GM23338 (cell line): ENCODE data around the gene LCOR. TPM values are rescaled to one million over a fixed set of nuclear protein-coding genes. Genes with fewer than 3 reads are reported as not detected.

Experiments used
- ATAC-seq: fragments of 200-7000 bp; cut with Tn5 transposase; 3 replicates; pipeline ENCODE4 v1.9.1; 2020
- DNase-seq: peaks from one replicate; pipeline ENCODE4 v3.0.0-alpha.2; 2015; ENCODE audit warnings: low spot score
- H2AFZ ChIP-seq: fragments of 200-600 bp; sonication (generic); 2 replicates; pipeline ENCODE4 v1.8.0; 2016; ENCODE audit warnings: antibody characterized with exemption, mild to moderate bottlenecking, moderate library complexity
- H3F3A ChIP-seq: fragments of 200-600 bp; sonication (generic); replicated peaks from 2 replicates; pipeline ENCODE4 v1.8.0; 2017; ENCODE audit warnings: antibody characterized with exemption, mixed run types, low read depth
- H3K27ac ChIP-seq: fragments of 200-600 bp; sonication (generic); 2 replicates; pipeline ENCODE4 v1.6.1; 2016; ENCODE audit warnings: low read depth
- H3K27me3 ChIP-seq: fragments of 200-600 bp; sonication (generic); 2 replicates; pipeline ENCODE4 v1.8.0; 2016; ENCODE audit warnings: mild to moderate bottlenecking, mixed run types, moderate library complexity; ENCODE audit not compliant: insufficient read depth
- H3K36me3 ChIP-seq: fragments of 200-600 bp; sonication (generic); 2 replicates; pipeline ENCODE4 v1.8.0; 2016; ENCODE audit warnings: mild to moderate bottlenecking; ENCODE audit not compliant: insufficient read depth
- H3K4me1 ChIP-seq: fragments of 200-600 bp; sonication (generic); 2 replicates; pipeline ENCODE4 v1.8.0; 2016; ENCODE audit warnings: mild to moderate bottlenecking, moderate library complexity; ENCODE audit not compliant: insufficient read depth
- H3K4me2 ChIP-seq: fragments of 200-600 bp; sonication (generic); 2 replicates; pipeline ENCODE4 v1.7.1; 2017; ENCODE audit warnings: mixed run types
- H3K4me3 ChIP-seq: fragments of 200-600 bp; sonication (generic); 2 replicates; pipeline ENCODE4 v1.6.1; 2016; ENCODE audit warnings: mixed run types
- H3K79me2 ChIP-seq: fragments of 200-600 bp; sonication (generic); replicated peaks from 2 replicates; pipeline ENCODE4 v1.8.0; 2017; ENCODE audit warnings: mild to moderate bottlenecking; ENCODE audit not compliant: insufficient read depth
- H3K9me2 ChIP-seq: fragments of 200-600 bp; sonication (generic); 2 replicates; pipeline ENCODE4 v1.8.0; 2017; ENCODE audit not compliant: insufficient read depth
- H4K20me1 ChIP-seq: fragments of 200-600 bp; sonication (generic); replicated peaks from 2 replicates; pipeline ENCODE4 v1.8.0; 2017; ENCODE audit warnings: mild to moderate bottlenecking; ENCODE audit not compliant: insufficient read depth
- H3K27ac Mint-ChIP-seq: 2 replicates; pipeline ENCODE4 v1.8.0; 2020; ENCODE audit warnings: inconsistent platforms, mild to moderate bottlenecking, moderate library complexity, mixed read lengths
- H3K27me3 Mint-ChIP-seq: 3 replicates; pipeline ENCODE4 v1.8.0; 2022; ENCODE audit warnings: low read depth, mild to moderate bottlenecking, moderate library complexity, mixed read lengths, inconsistent platforms; ENCODE audit not compliant: insufficient read depth, poor library complexity
- H3K36me3 Mint-ChIP-seq: 3 replicates; pipeline ENCODE4 v1.8.0; 2021; ENCODE audit warnings: low read depth, mild to moderate bottlenecking, inconsistent platforms, moderate library complexity, mixed read lengths
- H3K4me1 Mint-ChIP-seq: 3 replicates; pipeline ENCODE4 v1.8.0; 2020; ENCODE audit warnings: mild to moderate bottlenecking, inconsistent platforms, mixed read lengths
- H3K4me3 Mint-ChIP-seq: 3 replicates; pipeline ENCODE4 v1.8.0; 2021; ENCODE audit warnings: moderate library complexity, mild to moderate bottlenecking, inconsistent platforms, mixed read lengths
- H3K9me3 Mint-ChIP-seq: 3 replicates; pipeline ENCODE4 v1.8.0; 2020; ENCODE audit warnings: moderate library complexity, mild to moderate bottlenecking, inconsistent platforms, mixed read lengths
- STAT1 ChIP-seq: IDR thresholded peaks from one replicate; pipeline ENCODE4 v1.6.1; 2016; ENCODE audit warnings: antibody characterized with exemption; ENCODE audit not compliant: unreplicated experiment
- polyA plus RNA-seq: library from polyadenylated mRNA; unstranded; fragments of >200 nt; fragmentation: Nextera tagmentation; extraction: Ambion mirVana; gene quantifications from 2 replicates; pipeline ENCODE4 v1.2.1, GENCODE V29; 2016
- total RNA-seq: library from RNA; depleted of rRNA; stranded (reverse); fragments of >200 nt; shearing (Covaris generic); gene quantifications from 2 replicates; pipeline ENCODE4 v1.2.3, GENCODE V29; 2014
- TF ChIP-seq, protein P1 (sequence below): fragments of 250-450 bp; sonication (Bioruptor Pico); IDR thresholded peaks from 2 replicates; pipeline ENCODE4 v1.5.0; 2020; ENCODE audit warnings: mild to moderate bottlenecking, moderate library complexity
- TF ChIP-seq, protein P2 (sequence below): IDR thresholded peaks from one replicate; pipeline ENCODE4 v1.6.1; 2018; ENCODE audit warnings: antibody characterized with exemption; ENCODE audit not compliant: unreplicated experiment
- TF ChIP-seq, protein P3 (sequence below): IDR thresholded peaks from 2 replicates; pipeline ENCODE4 v1.6.1; 2016; ENCODE audit warnings: antibody characterized with exemption

Gene LCOR
- total and polyA plus RNA-seq, 2 experiments from 2014 or later, result 6.9 to 14.9 TPM

DNA sequence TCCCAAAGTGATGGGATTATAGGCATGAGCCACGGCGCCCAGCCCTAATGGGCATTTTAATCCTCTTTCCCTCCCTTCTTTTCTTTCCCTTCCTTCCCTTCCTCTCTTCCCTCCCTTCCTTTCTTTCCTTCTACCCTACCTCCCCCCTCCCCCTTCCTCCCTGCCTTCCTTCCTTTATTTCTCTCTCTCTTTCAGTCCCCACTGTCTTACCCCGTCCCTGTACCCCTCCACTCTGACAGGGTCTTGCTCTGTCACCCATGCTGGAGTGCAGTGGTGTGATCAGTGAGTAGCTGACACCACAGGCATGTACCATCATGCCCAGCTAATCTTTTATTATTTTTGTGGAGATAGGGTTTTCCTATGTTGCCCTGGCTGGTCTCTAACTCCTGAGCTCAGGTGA lies 24.2 kb downstream of the LCOR start (continued):
- TF ChIP-seq, protein P1, sequence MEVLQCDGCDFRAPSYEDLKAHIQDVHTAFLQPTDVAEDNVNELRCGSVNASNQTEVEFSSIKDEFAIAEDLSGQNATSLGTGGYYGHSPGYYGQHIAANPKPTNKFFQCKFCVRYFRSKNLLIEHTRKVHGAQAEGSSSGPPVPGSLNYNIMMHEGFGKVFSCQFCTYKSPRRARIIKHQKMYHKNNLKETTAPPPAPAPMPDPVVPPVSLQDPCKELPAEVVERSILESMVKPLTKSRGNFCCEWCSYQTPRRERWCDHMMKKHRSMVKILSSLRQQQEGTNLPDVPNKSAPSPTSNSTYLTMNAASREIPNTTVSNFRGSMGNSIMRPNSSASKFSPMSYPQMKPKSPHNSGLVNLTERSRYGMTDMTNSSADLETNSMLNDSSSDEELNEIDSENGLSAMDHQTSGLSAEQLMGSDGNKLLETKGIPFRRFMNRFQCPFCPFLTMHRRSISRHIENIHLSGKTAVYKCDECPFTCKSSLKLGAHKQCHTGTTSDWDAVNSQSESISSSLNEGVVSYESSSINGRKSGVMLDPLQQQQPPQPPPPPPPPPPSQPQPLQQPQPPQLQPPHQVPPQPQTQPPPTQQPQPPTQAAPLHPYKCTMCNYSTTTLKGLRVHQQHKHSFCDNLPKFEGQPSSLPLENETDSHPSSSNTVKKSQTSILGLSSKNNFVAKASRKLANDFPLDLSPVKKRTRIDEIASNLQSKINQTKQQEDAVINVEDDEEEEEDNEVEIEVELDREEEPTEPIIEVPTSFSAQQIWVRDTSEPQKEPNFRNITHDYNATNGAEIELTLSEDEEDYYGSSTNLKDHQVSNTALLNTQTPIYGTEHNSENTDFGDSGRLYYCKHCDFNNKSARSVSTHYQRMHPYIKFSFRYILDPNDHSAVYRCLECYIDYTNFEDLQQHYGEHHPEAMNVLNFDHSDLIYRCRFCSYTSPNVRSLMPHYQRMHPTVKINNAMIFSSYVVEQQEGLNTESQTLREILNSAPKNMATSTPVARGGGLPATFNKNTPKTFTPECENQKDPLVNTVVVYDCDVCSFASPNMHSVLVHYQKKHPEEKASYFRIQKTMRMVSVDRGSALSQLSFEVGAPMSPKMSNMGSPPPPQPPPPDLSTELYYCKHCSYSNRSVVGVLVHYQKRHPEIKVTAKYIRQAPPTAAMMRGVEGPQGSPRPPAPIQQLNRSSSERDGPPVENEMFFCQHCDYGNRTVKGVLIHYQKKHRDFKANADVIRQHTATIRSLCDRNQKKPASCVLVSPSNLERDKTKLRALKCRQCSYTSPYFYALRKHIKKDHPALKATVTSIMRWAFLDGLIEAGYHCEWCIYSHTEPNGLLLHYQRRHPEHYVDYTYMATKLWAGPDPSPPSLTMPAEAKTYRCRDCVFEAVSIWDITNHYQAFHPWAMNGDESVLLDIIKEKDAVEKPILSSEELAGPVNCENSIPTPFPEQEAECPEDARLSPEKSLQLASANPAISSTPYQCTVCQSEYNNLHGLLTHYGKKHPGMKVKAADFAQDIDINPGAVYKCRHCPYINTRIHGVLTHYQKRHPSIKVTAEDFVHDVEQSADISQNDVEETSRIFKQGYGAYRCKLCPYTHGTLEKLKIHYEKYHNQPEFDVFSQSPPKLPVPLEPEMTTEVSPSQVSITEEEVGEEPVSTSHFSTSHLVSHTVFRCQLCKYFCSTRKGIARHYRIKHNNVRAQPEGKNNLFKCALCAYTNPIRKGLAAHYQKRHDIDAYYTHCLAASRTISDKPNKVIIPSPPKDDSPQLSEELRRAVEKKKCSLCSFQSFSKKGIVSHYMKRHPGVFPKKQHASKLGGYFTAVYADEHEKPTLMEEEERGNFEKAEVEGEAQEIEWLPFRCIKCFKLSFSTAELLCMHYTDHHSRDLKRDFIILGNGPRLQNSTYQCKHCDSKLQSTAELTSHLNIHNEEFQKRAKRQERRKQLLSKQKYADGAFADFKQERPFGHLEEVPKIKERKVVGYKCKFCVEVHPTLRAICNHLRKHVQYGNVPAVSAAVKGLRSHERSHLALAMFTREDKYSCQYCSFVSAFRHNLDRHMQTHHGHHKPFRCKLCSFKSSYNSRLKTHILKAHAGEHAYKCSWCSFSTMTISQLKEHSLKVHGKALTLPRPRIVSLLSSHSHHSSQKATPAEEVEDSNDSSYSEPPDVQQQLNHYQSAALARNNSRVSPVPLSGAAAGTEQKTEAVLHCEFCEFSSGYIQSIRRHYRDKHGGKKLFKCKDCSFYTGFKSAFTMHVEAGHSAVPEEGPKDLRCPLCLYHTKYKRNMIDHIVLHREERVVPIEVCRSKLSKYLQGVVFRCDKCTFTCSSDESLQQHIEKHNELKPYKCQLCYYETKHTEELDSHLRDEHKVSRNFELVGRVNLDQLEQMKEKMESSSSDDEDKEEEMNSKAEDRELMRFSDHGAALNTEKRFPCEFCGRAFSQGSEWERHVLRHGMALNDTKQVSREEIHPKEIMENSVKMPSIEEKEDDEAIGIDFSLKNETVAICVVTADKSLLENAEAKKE, result no peak
- TF ChIP-seq, protein P2, sequence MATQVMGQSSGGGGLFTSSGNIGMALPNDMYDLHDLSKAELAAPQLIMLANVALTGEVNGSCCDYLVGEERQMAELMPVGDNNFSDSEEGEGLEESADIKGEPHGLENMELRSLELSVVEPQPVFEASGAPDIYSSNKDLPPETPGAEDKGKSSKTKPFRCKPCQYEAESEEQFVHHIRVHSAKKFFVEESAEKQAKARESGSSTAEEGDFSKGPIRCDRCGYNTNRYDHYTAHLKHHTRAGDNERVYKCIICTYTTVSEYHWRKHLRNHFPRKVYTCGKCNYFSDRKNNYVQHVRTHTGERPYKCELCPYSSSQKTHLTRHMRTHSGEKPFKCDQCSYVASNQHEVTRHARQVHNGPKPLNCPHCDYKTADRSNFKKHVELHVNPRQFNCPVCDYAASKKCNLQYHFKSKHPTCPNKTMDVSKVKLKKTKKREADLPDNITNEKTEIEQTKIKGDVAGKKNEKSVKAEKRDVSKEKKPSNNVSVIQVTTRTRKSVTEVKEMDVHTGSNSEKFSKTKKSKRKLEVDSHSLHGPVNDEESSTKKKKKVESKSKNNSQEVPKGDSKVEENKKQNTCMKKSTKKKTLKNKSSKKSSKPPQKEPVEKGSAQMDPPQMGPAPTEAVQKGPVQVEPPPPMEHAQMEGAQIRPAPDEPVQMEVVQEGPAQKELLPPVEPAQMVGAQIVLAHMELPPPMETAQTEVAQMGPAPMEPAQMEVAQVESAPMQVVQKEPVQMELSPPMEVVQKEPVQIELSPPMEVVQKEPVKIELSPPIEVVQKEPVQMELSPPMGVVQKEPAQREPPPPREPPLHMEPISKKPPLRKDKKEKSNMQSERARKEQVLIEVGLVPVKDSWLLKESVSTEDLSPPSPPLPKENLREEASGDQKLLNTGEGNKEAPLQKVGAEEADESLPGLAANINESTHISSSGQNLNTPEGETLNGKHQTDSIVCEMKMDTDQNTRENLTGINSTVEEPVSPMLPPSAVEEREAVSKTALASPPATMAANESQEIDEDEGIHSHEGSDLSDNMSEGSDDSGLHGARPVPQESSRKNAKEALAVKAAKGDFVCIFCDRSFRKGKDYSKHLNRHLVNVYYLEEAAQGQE, result no peak
- TF ChIP-seq STAT1, result no peak

DNA sequence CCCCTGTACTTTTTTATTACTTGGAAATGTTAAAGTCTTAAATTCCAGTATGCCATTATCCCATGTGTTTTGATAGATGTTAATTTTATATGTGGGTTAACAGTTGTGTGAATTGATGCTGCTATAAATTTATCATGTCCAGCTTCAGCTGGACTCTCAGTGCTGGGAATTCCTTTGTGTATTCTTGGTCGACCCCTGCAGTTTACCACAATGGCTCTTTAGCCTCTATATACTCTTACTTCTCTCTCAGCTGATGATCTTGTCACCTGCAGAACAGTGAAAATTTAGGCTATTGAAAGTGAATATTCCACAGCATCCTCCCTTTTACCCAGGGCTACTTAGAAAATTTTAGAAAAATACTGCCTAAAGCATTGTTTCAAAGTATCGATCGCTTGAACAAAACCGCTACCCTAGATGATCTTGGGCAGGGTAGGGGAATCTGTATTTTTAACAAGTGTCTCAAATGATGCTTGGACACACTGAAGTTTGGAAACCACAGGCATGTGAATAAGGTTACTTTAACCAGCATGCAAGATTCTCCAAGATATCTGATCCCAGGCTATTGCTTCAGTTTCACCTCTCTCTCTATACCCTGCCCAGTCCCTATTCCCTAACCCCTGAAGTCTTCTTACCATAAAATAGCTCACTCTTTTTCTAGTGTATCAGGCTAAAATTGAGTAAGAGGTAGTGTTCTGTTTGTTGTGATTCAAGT lies 25.4 kb downstream of the LCOR start:
- Histone ChIP-seq H3K4me2 (no peak overlapping the region), H3K9me2 (no peaks in the 10 kb centered on the region), H4K20me1 (peaks cover 7% of the 10 kb centered on the region; the same call in 1 of the 2 replicates), H3K79me2 (peaks cover 90% of the 10 kb centered on the region), H3K27me3 (no peaks in the 10 kb centered on the region), H3K36me3 (no peaks in the 10 kb centered on the region), H3K4me3 (no peak overlapping the region), H2AFZ (no peak overlapping the region), H3F3A (no peaks in the 10 kb centered on the region), H3K4me1 (no peaks in the 10 kb centered on the region), H3K27ac (no peak overlapping the region)
- DNase-seq (no peak), ATAC-seq (no peak)
- Mint-ChIP-seq H3K4me1 (peaks cover 22% of the 10 kb centered on the region), H3K27ac (no peak overlapping the region), H3K9me3 (no peaks in the 10 kb centered on the region), H3K4me3 (no peak overlapping the region), H3K27me3 (no peaks in the 10 kb centered on the region), H3K36me3 (peaks cover 8% of the 10 kb centered on the region; the same call in 2 of the 3 replicates)
- TF ChIP-seq, protein P2, result no peak
- TF ChIP-seq STAT1, result no peak
- TF ChIP-seq, protein P3, sequence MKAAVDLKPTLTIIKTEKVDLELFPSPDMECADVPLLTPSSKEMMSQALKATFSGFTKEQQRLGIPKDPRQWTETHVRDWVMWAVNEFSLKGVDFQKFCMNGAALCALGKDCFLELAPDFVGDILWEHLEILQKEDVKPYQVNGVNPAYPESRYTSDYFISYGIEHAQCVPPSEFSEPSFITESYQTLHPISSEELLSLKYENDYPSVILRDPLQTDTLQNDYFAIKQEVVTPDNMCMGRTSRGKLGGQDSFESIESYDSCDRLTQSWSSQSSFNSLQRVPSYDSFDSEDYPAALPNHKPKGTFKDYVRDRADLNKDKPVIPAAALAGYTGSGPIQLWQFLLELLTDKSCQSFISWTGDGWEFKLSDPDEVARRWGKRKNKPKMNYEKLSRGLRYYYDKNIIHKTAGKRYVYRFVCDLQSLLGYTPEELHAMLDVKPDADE, result no peak
